Activated CD8-positive, alpha-beta memory T cell treated with anti-CD3 and anti-CD28 coated beads for 48 hours (primary cell): Measurements from ENCODE around the gene GRAMD1A.

Experiments used
- DNase-seq, 3 experiments: peaks; one replicate each; pipeline ENCODE4 v3.0.0-alpha.2; 2020; ENCODE audit warnings: low read depth in 2 of 3, low spot score in 2 of 3

GRAMD1A gene

GRCh38 chr19:35052599-35053190, 52.6 kb downstream of the GRAMD1A start:
- no peak for DNase-seq

- DNase-seq: no peak
These were observed 53.7 kb downstream of the GRAMD1A start for GRCh38 chr19:35053667-35054293.

GRCh38 chr19:35054626-35055025, 54.5 kb downstream of the GRAMD1A start:
- DNase-seq: no peak

GRCh38 chr19:35055715-35056179, 55.6 kb downstream of the GRAMD1A start:
- DNase-seq: no peak

GRCh38 chr19:35056513-35057063, 56.5 kb downstream of the GRAMD1A start:
- DNase-seq: no peak

- DNase-seq: no peak
These were observed 58.2 kb downstream of the GRAMD1A start for GRCh38 chr19:35058370-35058769.

GRCh38 chr19:35059006-35059798, 59.1 kb downstream of the GRAMD1A start:
- no peak for DNase-seq

- DNase-seq: no peak
These were observed 59.6 kb downstream of the GRAMD1A start for GRCh38 chr19:35059799-35060091.

GRCh38 chr19:35060160-35060855, 60.2 kb downstream of the GRAMD1A start:
- DNase-seq: no peak

GRCh38 chr19:35061583-35062373, 61.7 kb downstream of the GRAMD1A start:
- no peak for DNase-seq

- no peak for DNase-seq
These were observed 62.8 kb downstream of the GRAMD1A start for GRCh38 chr19:35062942-35063341.

- no peak for DNase-seq
These were observed 64.1 kb downstream of the GRAMD1A start for GRCh38 chr19:35063940-35064818.

GRCh38 chr19:35065574-35065973, 65.5 kb downstream of the GRAMD1A start:
- DNase-seq: no peak

GRCh38 chr19:35066121-35066520, 66.0 kb downstream of the GRAMD1A start:
- DNase-seq: no peak

GRCh38 chr19:35066691-35067563, 66.8 kb downstream of the GRAMD1A start:
- peak; percentile 70 to 98 (median 94) for DNase-seq

GRCh38 chr19:35068941-35069634, 69.0 kb downstream of the GRAMD1A start:
- no peak for DNase-seq

GRCh38 chr19:35069696-35070095, 69.6 kb downstream of the GRAMD1A start:
- DNase-seq: no peak

GRCh38 chr19:35070471-35070870, 70.3 kb downstream of the GRAMD1A start:
- DNase-seq: no peak
